ENCODE results near the gene PHACTR2. TPM values are rescaled to one million over a fixed set of nuclear protein-coding genes. Genes with fewer than 3 reads are reported as not detected.
A peak's percentile ranks its signal among the peaks of the same experiment; 100 is the strongest.

Gene PHACTR2
- total and polyA plus RNA-seq, 2 of the 13 experiments (the other 11 are each of a cell fraction or from before 2014, with no cell fraction given), result 11.3 to 28.2 TPM

DNA sequence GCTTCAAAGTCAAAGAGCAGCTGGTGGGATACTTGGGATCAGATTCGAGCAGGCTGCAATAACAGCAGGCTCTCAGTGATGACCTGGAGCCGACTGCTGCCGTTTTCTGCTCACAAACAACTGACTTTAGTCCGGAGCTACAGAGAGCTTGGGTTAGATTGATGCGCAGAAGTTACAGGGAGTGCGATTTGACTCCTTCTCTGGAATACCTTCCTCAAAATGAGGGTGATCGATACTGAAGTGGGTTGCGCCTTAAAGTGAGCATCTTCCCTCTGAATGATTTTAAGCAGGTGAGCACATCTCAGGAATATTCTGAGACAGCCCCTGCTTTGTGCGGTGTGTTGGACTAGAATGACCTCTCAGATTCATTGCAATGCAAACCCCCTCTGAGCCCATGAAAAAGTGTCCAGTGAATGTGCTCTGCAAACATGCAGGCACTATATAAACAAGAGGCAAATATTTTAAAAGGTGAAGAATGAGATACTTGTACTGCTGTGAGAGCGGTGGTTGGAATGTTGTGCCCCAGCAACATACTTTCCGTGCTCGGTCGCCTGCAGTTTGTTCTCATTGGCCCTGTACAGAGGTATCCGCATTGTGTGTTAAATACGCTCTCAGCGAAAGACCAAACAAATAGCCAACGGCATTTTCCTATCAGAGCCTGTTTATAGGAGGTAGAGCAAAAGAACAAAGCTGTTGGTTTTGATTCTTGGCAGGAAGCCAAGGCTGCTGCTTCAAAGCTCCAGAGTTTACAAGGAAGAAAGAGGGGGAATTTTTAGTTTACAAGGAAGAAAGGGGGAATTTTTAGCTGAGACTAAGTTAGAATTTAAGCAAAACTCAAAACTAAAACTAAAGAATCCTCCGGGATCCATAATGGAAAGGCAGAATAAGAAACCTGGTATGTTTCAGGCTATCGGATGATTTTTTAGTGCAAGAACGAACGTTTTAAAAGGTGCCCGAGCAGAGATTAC, 67.7 kb downstream of the PHACTR2 start (continued):
- TF ChIP-seq NFAT5 (CRISPR knock-in tag; IDR thresholded peaks at IDR 0.05) (no peak), SYNCRIP (IDR thresholded peaks at IDR 0.05; ENCODE audit: insufficient read depth, low read depth, low read length) (no peak), MEF2D (CRISPR knock-in tag; IDR thresholded peaks at IDR 0.05) (0 out of 2 replicates have a peak, but pooled peaks have one; percentile 14), RAD21 (CRISPR knock-in tag; IDR thresholded peaks at IDR 0.05) (peak; percentile 61; the same call in 1 of the 2 replicates), HDAC6 (IDR thresholded peaks at IDR 0.05; ENCODE audit: low read depth, low read length) (0 out of 2 replicates have a peak, but pooled peaks have one; percentile 69), REL (CRISPR knock-in tag; conservative IDR thresholded peaks at IDR 0.05) (peak; percentile 41; the same call in 1 of the 2 replicates), ZNF614 (CRISPR knock-in tag; IDR thresholded peaks at IDR 0.05; ENCODE audit: borderline replicate concordance) (peak; percentile 74; the same call in 1 of the 2 replicates), ZNF281 (CRISPR knock-in tag; IDR thresholded peaks at IDR 0.05; ENCODE audit: borderline replicate concordance) (peak; percentile 88), ZNF615 (CRISPR knock-in tag; IDR thresholded peaks at IDR 0.05; ENCODE audit: borderline replicate concordance) (no peak; the same call in 1 of the 2 replicates), ZNF101 (CRISPR knock-in tag; IDR thresholded peaks at IDR 0.05; ENCODE audit: borderline replicate concordance, low read depth) (no peak), ZBTB7B (CRISPR knock-in tag; IDR thresholded peaks at IDR 0.05) (peak; percentile 88)

Measured in HepG2 (cell line).